ENCODE measurements around the gene TRIO. TPM values are rescaled to one million over a fixed set of nuclear protein-coding genes. Genes with fewer than 3 reads are reported as not detected.

TRIO gene
- total RNA-seq, 1 experiment from 2014 or later: 99.6 TPM

DNA sequence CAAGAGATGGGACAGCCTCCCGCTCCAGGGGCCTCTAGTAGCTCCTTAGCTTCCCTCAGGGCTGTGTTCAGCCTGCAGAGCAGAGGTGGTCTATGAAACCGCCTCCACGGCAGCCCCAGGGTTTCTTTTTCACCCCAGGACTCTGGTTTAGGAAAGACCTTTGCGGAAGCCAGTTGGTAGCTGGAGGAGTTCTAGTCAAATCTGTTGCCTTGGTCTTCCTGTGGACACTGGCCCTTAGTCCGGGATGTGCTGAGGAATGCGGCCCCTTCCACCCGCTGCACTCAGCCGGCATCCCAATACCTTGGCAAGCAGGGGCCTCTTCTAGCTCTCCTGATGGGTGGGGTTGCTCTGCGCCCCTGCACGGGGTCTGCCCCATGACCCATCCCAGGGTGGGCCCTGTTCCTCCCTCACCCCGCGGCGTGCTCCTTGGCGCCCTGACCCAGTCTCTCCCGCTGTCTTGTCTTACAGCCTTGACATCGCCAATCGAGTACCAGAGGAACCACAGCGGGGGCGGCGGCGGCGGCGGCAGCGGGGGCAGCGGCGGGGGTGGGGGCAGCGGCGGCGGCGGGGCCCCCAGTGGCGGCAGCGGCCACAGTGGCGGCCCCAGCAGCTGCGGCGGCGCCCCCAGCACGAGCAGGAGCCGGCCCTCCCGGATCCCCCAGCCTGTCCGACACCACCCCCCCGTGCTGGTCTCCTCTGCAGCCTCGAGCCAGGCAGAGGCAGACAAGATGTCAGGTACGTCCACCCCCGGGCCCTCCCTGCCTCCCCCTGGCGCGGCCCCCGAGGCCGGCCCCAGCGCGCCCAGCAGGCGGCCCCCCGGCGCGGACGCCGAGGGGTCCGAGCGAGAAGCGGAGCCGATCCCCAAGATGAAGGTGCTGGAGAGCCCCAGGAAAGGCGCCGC, 344.1 kb downstream of the TRIO start:
- peaks cover 90% of the 10 kb centered on the region for H3K36me3 ChIP-seq
- H3K27ac ChIP-seq: no peak overlapping the region
- DNase-seq (ENCODE audit: low read depth in 1 of 2, low spot score in 2 of 2): no peak

GRCh38 chr5:14487897-14488570, 344.9 kb downstream of the TRIO start:
- no peaks in the 10 kb centered on the region for H3K27me3 ChIP-seq (replicated peaks)
- H3K36me3 ChIP-seq: peaks cover 90% of the 10 kb centered on the region
- H3K4me1 ChIP-seq (replicated peaks): peaks cover 19% of the 10 kb centered on the region
- H3K27ac ChIP-seq: no peak overlapping the region
- H3K4me3 ChIP-seq: no peak overlapping the region
- H3K9me3 ChIP-seq (replicated peaks): no peaks in the 10 kb centered on the region
- DNase-seq (ENCODE audit: low read depth in 1 of 2, low spot score in 2 of 2): no peak

More for the DNA sequence above, 344.1 kb downstream of the TRIO start:
- Histone ChIP-seq H3K27me3 (replicated peaks) (no peaks in the 10 kb centered on the region), H3K4me1 (replicated peaks) (peaks cover 19% of the 10 kb centered on the region), H3K4me3 (no peak overlapping the region), H3K9me3 (replicated peaks) (no peaks in the 10 kb centered on the region)

GRCh38 chr5:14488709-14489108, 345.6 kb downstream of the TRIO start:
- H3K4me3 ChIP-seq: no peak overlapping the region
- no peaks in the 10 kb centered on the region for H3K9me3 ChIP-seq (replicated peaks)
- peaks cover 19% of the 10 kb centered on the region for H3K4me1 ChIP-seq (replicated peaks)
- no peaks in the 10 kb centered on the region for H3K27me3 ChIP-seq (replicated peaks)
- peaks cover 90% of the 10 kb centered on the region for H3K36me3 ChIP-seq
- no peak overlapping the region for H3K27ac ChIP-seq
- DNase-seq (ENCODE audit: low read depth in 1 of 2, low spot score in 2 of 2): no peak

GRCh38 chr5:14489643-14490042, 346.5 kb downstream of the TRIO start:
- DNase-seq (ENCODE audit: low read depth in 1 of 2, low spot score in 2 of 2): no peak
- H3K4me1 ChIP-seq (replicated peaks): peaks cover 19% of the 10 kb centered on the region
- no peaks in the 10 kb centered on the region for H3K27me3 ChIP-seq (replicated peaks)
- H3K36me3 ChIP-seq: peaks cover 93% of the 10 kb centered on the region
- no peaks in the 10 kb centered on the region for H3K9me3 ChIP-seq (replicated peaks)
- no peak overlapping the region for H3K27ac ChIP-seq
- H3K4me3 ChIP-seq: no peak overlapping the region

- DNase-seq (ENCODE audit: low read depth in 1 of 2, low spot score in 2 of 2): no peak
- Histone ChIP-seq H3K9me3 (replicated peaks) (no peaks in the 10 kb centered on the region), H3K27me3 (replicated peaks) (no peaks in the 10 kb centered on the region), H3K4me1 (replicated peaks) (peaks cover 19% of the 10 kb centered on the region), H3K36me3 (peaks cover 93% of the 10 kb centered on the region), H3K27ac (no peak overlapping the region), H3K4me3 (no peak overlapping the region)
These were observed 347.2 kb downstream of the TRIO start for GRCh38 chr5:14490309-14490711.

DNA sequence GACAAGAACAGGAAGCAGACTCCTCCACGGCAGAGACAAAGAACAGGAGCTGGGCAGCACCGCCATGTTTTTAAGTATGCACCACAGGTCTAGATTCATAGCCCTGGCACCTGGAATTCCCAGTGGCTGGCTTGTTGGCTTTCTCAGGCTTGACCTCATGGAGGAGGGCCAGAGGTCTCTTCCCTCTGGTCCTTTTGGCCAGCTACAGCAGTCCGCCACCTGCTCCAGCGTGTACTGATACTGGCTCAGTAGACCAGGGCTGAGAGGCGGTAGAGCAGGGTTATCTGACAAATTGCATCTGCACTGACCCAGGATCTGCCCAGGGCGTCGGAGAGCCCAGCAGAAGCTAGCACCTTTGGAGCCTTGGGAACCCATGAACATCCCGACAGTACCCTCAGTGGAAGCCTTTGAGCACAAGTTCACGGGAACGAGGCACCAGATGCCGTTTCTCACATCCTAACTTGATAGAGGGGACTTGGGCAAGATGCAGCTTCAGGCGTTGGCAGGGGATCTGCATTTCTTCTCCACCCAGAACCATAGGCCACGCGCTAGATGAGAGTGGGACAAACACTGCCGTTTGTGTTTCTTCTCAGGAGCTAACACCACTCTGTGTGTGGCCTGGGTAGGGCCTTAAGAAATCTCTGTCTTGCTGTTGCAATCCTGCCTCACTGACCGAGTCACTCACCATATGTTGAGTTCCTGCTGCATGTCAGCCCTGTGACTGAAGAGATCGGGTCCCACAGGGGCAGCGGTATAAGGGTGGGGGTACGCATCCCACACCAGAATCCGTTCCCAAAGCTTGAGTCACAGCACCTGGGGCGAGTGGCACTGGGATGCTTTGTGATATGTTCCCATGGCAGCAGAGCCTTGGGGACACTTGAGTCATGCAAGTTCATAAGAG, 348.1 kb downstream of the TRIO start:
- peaks cover 90% of the 10 kb centered on the region for H3K36me3 ChIP-seq
- H3K4me1 ChIP-seq (replicated peaks): peaks cover 19% of the 10 kb centered on the region
- no peaks in the 10 kb centered on the region for H3K27me3 ChIP-seq (replicated peaks)
- no peak overlapping the region for H3K4me3 ChIP-seq
- DNase-seq (ENCODE audit: low read depth in 1 of 2, low spot score in 2 of 2): no peak
- no peaks in the 10 kb centered on the region for H3K9me3 ChIP-seq (replicated peaks)
- peak overlapping the region; percentile 61 for H3K27ac ChIP-seq

DNA sequence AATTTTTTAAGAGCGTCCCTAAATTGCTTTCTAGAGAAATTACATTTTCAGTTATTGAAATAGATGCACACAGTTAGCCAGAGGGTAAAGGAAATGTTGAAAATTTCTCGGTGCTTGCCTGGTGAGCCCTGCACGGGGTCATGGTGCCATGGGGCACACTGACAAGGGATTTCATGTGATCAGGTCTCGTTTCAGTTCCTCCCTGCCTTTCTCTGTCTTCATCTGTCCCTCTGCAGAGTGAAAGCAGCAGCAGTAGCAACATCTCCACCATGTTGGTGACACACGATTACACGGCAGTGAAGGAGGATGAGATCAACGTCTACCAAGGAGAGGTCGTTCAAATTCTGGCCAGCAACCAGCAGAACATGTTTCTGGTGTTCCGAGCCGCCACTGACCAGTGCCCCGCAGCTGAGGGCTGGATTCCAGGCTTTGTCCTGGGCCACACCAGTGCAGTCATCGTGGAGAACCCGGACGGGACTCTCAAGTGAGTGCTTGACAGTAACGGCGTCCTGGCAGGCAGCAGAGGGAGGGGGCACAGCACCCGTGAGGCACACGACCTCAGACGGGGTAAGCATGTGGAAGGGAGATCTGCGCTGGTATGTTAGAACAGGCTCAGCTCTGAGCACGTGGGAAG, 349.3 kb downstream of the TRIO start:
- no peak for DNase-seq (ENCODE audit: low read depth in 1 of 2, low spot score in 2 of 2)
- Histone ChIP-seq H3K9me3 (replicated peaks) (no peaks in the 10 kb centered on the region), H3K4me1 (replicated peaks) (peaks cover 19% of the 10 kb centered on the region), H3K36me3 (peaks cover 92% of the 10 kb centered on the region), H3K27me3 (replicated peaks) (no peaks in the 10 kb centered on the region), H3K27ac (peak overlapping the region; percentile 61), H3K4me3 (no peak overlapping the region)

GRCh38 chr5:14495301-14495700, 352.2 kb downstream of the TRIO start:
- H3K4me3 ChIP-seq: no peak overlapping the region
- no peak overlapping the region for H3K27ac ChIP-seq
- no peak for DNase-seq (ENCODE audit: low read depth in 1 of 2, low spot score in 2 of 2)
- H3K4me1 ChIP-seq (replicated peaks): peaks cover 18% of the 10 kb centered on the region
- H3K27me3 ChIP-seq (replicated peaks): no peaks in the 10 kb centered on the region
- H3K36me3 ChIP-seq: peaks cover 97% of the 10 kb centered on the region
- no peaks in the 10 kb centered on the region for H3K9me3 ChIP-seq (replicated peaks)

GRCh38 chr5:14497311-14497710, 354.2 kb downstream of the TRIO start:
- peaks cover 90% of the 10 kb centered on the region for H3K36me3 ChIP-seq
- H3K27ac ChIP-seq: no peak overlapping the region
- H3K4me3 ChIP-seq: no peak overlapping the region
- no peak for DNase-seq (ENCODE audit: low read depth in 1 of 2, low spot score in 2 of 2)
- no peaks in the 10 kb centered on the region for H3K9me3 ChIP-seq (replicated peaks)
- no peaks in the 10 kb centered on the region for H3K27me3 ChIP-seq (replicated peaks)
- H3K4me1 ChIP-seq (replicated peaks): no peaks in the 10 kb centered on the region

GRCh38 chr5:14501353-14502293, 358.5 kb downstream of the TRIO start:
- Histone ChIP-seq H3K4me3 (no peak overlapping the region), H3K27me3 (replicated peaks) (no peaks in the 10 kb centered on the region), H3K27ac (no peak overlapping the region), H3K4me1 (replicated peaks) (no peaks in the 10 kb centered on the region), H3K36me3 (peaks cover 93% of the 10 kb centered on the region), H3K9me3 (replicated peaks) (no peaks in the 10 kb centered on the region)
- DNase-seq (ENCODE audit: low read depth in 1 of 2, low spot score in 2 of 2): no peak

DNA sequence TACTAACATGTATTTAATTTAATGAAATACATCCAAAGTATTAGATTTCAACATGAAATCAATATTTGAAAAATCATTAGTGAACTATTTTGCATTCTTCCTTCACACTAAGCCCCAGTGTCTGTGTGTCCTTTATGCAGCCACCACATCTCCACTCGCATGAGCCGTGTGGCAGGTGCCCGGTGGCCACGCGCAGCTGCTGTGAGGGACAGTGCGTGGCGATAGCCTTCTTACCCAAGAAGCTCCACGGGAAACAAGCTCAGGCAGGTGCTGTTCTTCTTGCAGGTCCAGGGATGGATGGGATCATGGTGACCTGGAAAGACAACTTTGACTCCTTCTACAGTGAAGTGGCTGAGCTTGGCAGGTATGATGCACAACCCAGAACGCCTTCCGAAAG, 359.1 kb downstream of the TRIO start:
- peaks cover 92% of the 10 kb centered on the region for H3K36me3 ChIP-seq
- H3K27ac ChIP-seq: no peak overlapping the region
- H3K9me3 ChIP-seq (replicated peaks): no peaks in the 10 kb centered on the region
- no peak overlapping the region for H3K4me3 ChIP-seq
- DNase-seq (ENCODE audit: low read depth in 1 of 2, low spot score in 2 of 2): no peak
- no peaks in the 10 kb centered on the region for H3K27me3 ChIP-seq (replicated peaks)
- H3K4me1 ChIP-seq (replicated peaks): no peaks in the 10 kb centered on the region

GRCh38 chr5:14503017-14503680, 360.0 kb downstream of the TRIO start:
- Histone ChIP-seq H3K4me1 (replicated peaks) (no peaks in the 10 kb centered on the region), H3K36me3 (peaks cover 90% of the 10 kb centered on the region), H3K27ac (no peak overlapping the region), H3K4me3 (no peak overlapping the region), H3K27me3 (replicated peaks) (no peaks in the 10 kb centered on the region), H3K9me3 (replicated peaks) (no peaks in the 10 kb centered on the region)
- DNase-seq (ENCODE audit: low read depth in 1 of 2, low spot score in 2 of 2): no peak
